AG04449 (cell line): ENCODE results near the gene GPRIN3.
"Not testable (repeated sequence)": the region's sequence is repeated elsewhere in the genome, so short reads cannot be mapped to it uniquely, and the experiment has no call there.

ENCODE experiments used
- CTCF ChIA-PET: fragments of 350-600 bp; formaldehyde crosslinking; extraction: SDS; loops from one replicate; lab custom pipeline; 2021; ENCODE audit warnings: antibody characterized with exemption; lab: Yijun Ruan, JAX
- POLR2A ChIA-PET: fragments of 400-600, 350-600 bp; formaldehyde crosslinking; extraction: SDS; loops from one replicate; lab custom pipeline; 2020; ENCODE audit warnings: antibody characterized with exemption, inconsistent platforms; lab: Yijun Ruan, JAX
- DNase-seq: peaks from one replicate; pipeline ENCODE4 v3.0.0-alpha.2; 2010; ENCODE audit warnings: low read depth, low spot score
- H3K4me3 ChIP-seq: 2 replicates; pipeline ENCODE4 v1.5.1; 2011; ENCODE audit warnings: low read depth, mild to moderate bottlenecking, control low read depth, low read length
- TF ChIP-seq, protein P1 (sequence below): IDR thresholded peaks from one replicate; pipeline ENCODE4 v1.5.1; 2011; ENCODE audit warnings: mild to moderate bottlenecking, moderate library complexity, low read length, control low read depth, inconsistent platforms; ENCODE audit not compliant: insufficient read depth; ENCODE audit errors: missing control alignments

Gene GPRIN3

DNA sequence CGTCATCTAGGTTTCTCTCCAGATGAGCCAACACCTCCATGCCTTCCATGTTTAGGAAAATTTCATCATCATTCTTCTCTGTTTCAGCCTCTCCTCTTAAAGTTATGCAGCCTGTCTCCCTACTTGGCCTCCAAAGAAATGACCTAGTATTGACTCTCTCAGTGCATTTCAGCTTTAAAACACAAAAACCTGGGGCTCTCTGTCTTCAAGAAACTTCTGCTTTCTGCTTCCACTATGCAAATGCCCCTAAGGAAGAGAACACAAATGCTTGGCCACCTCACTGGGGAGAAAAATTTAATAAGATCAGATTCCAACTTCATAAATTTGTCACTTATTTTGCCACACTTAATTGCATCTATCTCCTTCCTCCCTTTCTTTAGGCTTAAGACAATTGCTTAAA, 93.3 kb downstream of the GPRIN3 start:
- ChIA-PET POLR2A (no interaction called here), CTCF (no interaction called here)
- no peak for DNase-seq
- H3K4me3 ChIP-seq = no peak overlapping the region
- TF ChIP-seq, protein P1, sequence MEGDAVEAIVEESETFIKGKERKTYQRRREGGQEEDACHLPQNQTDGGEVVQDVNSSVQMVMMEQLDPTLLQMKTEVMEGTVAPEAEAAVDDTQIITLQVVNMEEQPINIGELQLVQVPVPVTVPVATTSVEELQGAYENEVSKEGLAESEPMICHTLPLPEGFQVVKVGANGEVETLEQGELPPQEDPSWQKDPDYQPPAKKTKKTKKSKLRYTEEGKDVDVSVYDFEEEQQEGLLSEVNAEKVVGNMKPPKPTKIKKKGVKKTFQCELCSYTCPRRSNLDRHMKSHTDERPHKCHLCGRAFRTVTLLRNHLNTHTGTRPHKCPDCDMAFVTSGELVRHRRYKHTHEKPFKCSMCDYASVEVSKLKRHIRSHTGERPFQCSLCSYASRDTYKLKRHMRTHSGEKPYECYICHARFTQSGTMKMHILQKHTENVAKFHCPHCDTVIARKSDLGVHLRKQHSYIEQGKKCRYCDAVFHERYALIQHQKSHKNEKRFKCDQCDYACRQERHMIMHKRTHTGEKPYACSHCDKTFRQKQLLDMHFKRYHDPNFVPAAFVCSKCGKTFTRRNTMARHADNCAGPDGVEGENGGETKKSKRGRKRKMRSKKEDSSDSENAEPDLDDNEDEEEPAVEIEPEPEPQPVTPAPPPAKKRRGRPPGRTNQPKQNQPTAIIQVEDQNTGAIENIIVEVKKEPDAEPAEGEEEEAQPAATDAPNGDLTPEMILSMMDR = no peak

DNA sequence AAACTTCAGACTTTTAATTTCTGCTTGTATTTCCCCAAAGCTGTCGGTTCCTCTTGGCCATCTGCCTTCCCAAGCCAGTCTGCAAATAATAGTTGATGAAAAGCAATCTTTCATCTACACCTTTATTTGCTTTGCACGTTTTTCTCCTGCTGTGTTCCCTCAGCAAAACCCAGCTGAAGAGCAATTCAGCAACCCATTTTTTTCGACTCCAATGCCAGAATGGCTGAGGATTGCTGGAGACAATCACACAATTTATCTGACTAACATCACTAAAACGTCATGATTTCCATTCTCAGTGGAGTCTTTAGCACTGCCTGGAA, 94.3 kb downstream of the GPRIN3 start:
- POLR2A ChIA-PET = no interaction called here
- CTCF ChIA-PET = no interaction called here
- DNase-seq = no peak
- H3K4me3 ChIP-seq = no peak overlapping the region
- TF ChIP-seq, protein P1 = no peak

DNA sequence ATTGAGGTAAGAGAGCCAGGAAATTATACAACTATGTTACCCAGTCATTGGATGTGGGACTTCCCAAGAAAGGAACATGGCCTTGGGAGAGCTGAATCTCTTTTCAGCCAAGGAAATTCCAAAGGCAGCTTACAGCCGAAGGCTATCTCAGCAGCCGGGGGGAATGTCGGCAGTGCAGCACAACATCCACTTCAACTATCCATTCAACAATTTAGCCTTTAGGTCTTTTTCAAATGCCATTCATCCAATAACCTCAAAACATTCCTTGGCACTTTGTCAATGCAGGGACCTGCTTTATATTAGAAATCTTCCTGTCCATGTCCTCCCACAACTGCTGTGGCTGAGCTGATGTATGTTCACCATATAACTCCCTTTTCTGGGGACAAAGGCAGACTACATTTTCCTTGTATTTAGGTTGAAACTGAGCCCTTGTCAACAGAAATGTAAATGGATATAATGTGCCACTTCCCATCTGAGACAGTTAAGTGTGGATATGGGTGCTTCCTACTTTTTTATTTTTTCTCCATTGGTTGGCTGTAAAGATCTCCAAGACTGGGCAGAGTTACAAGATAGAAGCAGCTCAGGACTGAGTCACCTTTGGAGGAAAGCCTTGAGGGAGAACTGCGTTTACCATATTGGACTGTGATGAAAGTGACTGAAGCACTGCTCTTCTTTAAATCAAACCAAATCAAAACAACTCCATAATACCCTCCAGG, 94.8 kb downstream of the GPRIN3 start:
- ChIA-PET CTCF (no interaction called here), POLR2A (no interaction called here)
- TF ChIP-seq, protein P1 = no peak
- DNase-seq = no peak
- H3K4me3 ChIP-seq = no peak overlapping the region

DNA sequence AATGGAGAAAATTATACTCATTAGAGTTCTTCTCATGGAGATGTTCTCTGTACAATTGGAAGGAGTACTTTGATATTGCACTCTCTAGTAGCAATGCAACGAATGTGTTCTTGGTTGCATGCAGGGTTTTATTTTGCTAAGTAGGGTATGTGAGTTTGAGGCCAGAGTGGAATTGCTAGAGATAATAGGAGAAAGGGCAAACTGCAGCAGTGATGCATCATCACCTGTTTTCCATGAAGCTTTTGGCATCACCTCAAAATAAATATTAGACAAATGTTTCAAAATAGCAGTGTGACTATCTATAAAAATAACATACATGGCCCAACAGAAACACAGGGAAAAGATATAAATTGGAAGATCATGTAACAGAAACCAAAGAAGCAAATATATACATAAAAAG, 103.0 kb downstream of the GPRIN3 start:
- TF ChIP-seq, protein P1 = no peak
- H3K4me3 ChIP-seq = no peak overlapping the region
- no peak for DNase-seq
- POLR2A ChIA-PET = no interaction called here
- CTCF ChIA-PET = no interaction called here

GRCh38 chr4:89203902-89204301, 103.7 kb downstream of the GPRIN3 start:
- no peak overlapping the region for H3K4me3 ChIP-seq
- ChIA-PET CTCF (no interaction called here), POLR2A (no interaction called here)
- DNase-seq = no peak
- TF ChIP-seq, protein P1 = no peak

DNA sequence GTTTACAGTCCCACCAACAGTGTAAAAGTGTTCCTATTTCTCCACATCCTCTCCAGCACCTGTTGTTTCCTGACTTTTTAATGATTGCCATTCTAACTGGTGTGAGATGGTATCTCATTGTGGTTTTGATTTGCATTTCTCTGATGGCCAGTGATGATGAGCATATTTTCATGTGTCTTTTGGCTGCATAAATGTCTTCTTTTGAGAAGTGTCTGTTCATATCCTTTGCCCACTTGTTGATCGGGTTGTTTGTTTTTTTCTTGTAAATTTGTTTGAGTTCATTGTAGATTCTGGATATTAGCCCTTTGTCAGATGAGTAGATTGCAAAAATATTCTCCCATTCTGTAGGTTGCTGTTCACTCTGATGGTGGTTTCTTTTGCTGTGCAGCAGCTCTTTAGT, 108.2 kb downstream of the GPRIN3 start:
- H3K4me3 ChIP-seq, POLR2A ChIA-PET, CTCF ChIA-PET, DNase-seq: not testable (repeated sequence)

GRCh38 chr4:89197920-89198319, 109.7 kb downstream of the GPRIN3 start:
- TF ChIP-seq, protein P1 = no peak
- POLR2A ChIA-PET = no interaction called here

More at GRCh38 chr4:89197920-89198319, 109.7 kb downstream of the GPRIN3 start:
- no peak for DNase-seq
- H3K4me3 ChIP-seq = no peak overlapping the region
- CTCF ChIA-PET = no interaction called here
